KMS-11 (cell line): ENCODE results near the gene PRKAR2A.
"Not testable (repeated sequence)": the region's sequence is repeated elsewhere in the genome, so short reads cannot be mapped to it uniquely, and the experiment has no call there.

Experiments
- H2AFZ ChIP-seq: fragments of 200-600 bp; sonication (generic); 2 replicates; pipeline ENCODE4 v1.6.1; 2016; ENCODE audit warnings: antibody characterized with exemption, mixed run types, low read depth
- H3K27ac ChIP-seq: fragments of 200-600 bp; sonication (generic); 2 replicates; pipeline ENCODE4 v1.6.1; 2016; ENCODE audit warnings: mild to moderate bottlenecking, mixed run types
- H3K27me3 ChIP-seq: fragments of 200-600 bp; sonication (generic); 2 replicates; pipeline ENCODE4 v1.6.1; 2017; ENCODE audit warnings: mild to moderate bottlenecking, low read depth, mixed run types, moderate library complexity; ENCODE audit not compliant: insufficient read depth
- H3K36me3 ChIP-seq: fragments of 200-600 bp; sonication (generic); 2 replicates; pipeline ENCODE4 v1.6.1; 2017; ENCODE audit warnings: mild to moderate bottlenecking, mixed run types; ENCODE audit not compliant: insufficient read depth
- H3K4me1 ChIP-seq: fragments of 200-600 bp; sonication (generic); 2 replicates; pipeline ENCODE4 v1.6.1; 2016; ENCODE audit warnings: mild to moderate bottlenecking, low read depth, mixed run types; ENCODE audit not compliant: poor library complexity, severe bottlenecking
- H3K4me2 ChIP-seq: fragments of 200-600 bp; sonication (generic); 2 replicates; pipeline ENCODE4 v1.7.0; 2016; ENCODE audit warnings: mild to moderate bottlenecking, mixed run types
- H3K4me3 ChIP-seq: fragments of 200-600 bp; sonication (generic); IDR thresholded peaks from 2 replicates; pipeline ENCODE4 v1.6.1; 2017; ENCODE audit warnings: low read depth, low read length, mixed read lengths; ENCODE audit not compliant: insufficient read depth
- H3K79me2 ChIP-seq: fragments of 200-600 bp; sonication (generic); 2 replicates; pipeline ENCODE4 v1.6.1; 2016; ENCODE audit warnings: low read depth, mixed run types; ENCODE audit not compliant: insufficient read depth
- H3K9ac ChIP-seq: fragments of 200-600 bp; sonication (generic); 2 replicates; pipeline ENCODE4 v1.6.1; 2016; ENCODE audit warnings: mild to moderate bottlenecking, mixed run types
- H4K20me1 ChIP-seq: fragments of 200-600 bp; sonication (generic); 2 replicates; pipeline ENCODE4 v1.6.1; 2016; ENCODE audit warnings: mild to moderate bottlenecking, mixed run types; ENCODE audit not compliant: insufficient read depth
- TF ChIP-seq, protein P1 (sequence below): fragments of 200-600 bp; sonication (generic); conservative IDR thresholded peaks from 2 replicates; pipeline ENCODE4 v1.6.1; 2017; ENCODE audit warnings: low read depth, mild to moderate bottlenecking, antibody characterized with exemption, low read length, moderate library complexity, mixed read lengths

Gene PRKAR2A

DNA sequence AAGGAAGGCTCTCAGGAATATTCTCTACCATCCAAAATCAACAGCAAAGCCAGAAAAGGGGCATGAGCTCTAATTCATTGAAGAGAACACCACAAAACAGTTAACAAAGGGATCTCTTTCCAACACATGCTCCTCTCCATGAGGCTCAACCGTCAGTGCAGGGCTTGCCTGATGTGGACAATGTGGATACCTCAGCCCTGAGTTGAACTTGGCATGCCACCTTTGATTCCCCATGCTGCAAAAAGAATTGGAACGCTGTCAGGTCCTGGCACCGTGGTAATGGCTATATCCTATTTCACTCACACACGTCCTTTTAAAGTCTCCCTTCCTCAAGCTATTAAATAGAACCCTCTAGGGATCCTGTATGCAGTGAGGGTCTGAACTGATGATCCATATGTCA is 100.0 kb downstream of the PRKAR2A start:
- H3K4me3 ChIP-seq, result no peak overlapping the region
- TF ChIP-seq, protein P1, sequence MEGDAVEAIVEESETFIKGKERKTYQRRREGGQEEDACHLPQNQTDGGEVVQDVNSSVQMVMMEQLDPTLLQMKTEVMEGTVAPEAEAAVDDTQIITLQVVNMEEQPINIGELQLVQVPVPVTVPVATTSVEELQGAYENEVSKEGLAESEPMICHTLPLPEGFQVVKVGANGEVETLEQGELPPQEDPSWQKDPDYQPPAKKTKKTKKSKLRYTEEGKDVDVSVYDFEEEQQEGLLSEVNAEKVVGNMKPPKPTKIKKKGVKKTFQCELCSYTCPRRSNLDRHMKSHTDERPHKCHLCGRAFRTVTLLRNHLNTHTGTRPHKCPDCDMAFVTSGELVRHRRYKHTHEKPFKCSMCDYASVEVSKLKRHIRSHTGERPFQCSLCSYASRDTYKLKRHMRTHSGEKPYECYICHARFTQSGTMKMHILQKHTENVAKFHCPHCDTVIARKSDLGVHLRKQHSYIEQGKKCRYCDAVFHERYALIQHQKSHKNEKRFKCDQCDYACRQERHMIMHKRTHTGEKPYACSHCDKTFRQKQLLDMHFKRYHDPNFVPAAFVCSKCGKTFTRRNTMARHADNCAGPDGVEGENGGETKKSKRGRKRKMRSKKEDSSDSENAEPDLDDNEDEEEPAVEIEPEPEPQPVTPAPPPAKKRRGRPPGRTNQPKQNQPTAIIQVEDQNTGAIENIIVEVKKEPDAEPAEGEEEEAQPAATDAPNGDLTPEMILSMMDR, result no peak

DNA sequence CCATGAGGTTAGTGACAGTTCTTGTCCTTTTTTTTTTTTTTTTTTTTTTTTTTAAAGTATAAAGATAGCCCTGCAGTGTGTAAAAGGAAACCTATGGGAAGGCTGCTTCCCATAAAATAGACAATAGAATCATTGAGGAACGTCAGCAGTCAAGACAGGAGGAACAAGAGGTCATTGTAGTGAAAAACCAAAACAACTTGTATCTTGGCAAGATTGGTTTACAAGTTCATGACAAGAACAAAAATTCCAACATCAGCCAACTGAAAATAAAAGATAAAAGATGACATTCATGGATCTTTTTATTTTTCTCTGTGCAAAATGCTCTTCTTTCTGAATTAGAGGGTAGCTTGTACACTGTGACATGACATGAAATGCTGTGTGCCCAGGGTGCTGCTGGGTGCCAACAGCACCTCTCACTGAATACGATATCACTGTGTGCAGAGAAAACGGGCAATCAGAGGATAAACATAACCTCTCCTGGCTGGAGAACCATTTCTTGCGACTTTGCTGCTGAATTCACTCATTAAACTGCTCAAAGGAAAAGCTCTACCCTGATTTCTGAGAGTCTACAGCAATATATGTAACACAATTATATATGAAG is 100.6 kb downstream of the PRKAR2A start:
- Histone ChIP-seq H2AFZ (no peak overlapping the region), H3K4me2 (no peak overlapping the region), H4K20me1 (no peaks in the 10 kb centered on the region), H3K79me2 (no peaks in the 10 kb centered on the region), H3K4me1 (peaks cover 25% of the 10 kb centered on the region), H3K36me3 (no peaks in the 10 kb centered on the region), H3K27ac (no peak overlapping the region), H3K27me3 (no peaks in the 10 kb centered on the region), H3K4me3 (no peak overlapping the region), H3K9ac (no peak overlapping the region)
- TF ChIP-seq, protein P1, result no peak

More for the DNA sequence above, 100.0 kb downstream of the PRKAR2A start:
- Histone ChIP-seq H3K27ac (no peak overlapping the region), H4K20me1 (no peaks in the 10 kb centered on the region), H2AFZ (no peak overlapping the region), H3K27me3 (no peaks in the 10 kb centered on the region), H3K9ac (no peak overlapping the region), H3K4me2 (no peak overlapping the region), H3K79me2 (no peaks in the 10 kb centered on the region), H3K36me3 (no peaks in the 10 kb centered on the region), H3K4me1 (peaks cover 30% of the 10 kb centered on the region)

DNA sequence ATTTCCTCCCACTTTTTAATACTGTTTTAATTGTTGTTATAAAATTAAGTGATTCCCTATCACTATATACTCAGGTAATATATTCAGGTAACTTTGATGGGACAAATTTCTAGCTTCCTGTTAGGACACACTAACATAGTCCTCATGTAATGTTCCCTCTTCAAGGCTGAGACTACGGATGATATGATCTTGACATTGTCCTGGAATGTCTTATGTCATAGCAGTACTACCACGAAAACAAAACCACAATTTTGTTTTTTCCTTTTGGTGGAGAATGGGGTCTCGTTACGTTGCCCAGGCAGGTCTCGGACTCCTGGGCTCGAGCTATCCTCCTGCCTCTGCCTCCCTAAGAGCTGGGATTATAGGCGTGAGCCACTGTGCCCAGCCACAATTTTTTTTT is 103.9 kb downstream of the PRKAR2A start:
- Histone ChIP-seq H4K20me1 (no peaks in the 10 kb centered on the region), H3K9ac (no peak overlapping the region), H2AFZ (no peak overlapping the region), H3K4me3 (no peak overlapping the region), H3K4me2 (no peak overlapping the region), H3K27me3 (no peaks in the 10 kb centered on the region), H3K79me2 (no peaks in the 10 kb centered on the region), H3K4me1 (no peaks in the 10 kb centered on the region), H3K27ac (no peak overlapping the region), H3K36me3 (no peaks in the 10 kb centered on the region)
- TF ChIP-seq, protein P1, result no peak

DNA sequence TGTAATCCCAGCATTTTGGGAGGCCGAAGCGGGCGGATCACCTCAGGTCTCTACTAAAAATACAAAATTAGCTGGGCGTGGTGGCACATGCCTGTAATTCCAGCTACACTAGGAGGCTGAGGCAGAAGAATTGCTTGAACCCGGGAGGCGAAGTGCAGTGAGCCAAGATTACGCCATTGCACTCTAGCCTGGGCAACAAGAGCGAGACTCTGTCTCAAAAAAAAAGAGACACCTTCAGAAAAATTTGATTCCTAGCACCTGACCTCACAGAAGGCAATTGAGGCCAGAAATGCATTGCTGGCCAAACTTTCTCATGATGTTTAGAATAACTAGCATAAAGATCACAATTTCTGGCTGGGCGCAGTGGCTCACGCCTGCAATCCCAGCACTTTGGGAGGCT is 106.4 kb downstream of the PRKAR2A start:
- not testable (repeated sequence) for H3K79me2 ChIP-seq, H2AFZ ChIP-seq, H3K36me3 ChIP-seq, H3K9ac ChIP-seq, H3K4me2 ChIP-seq, H3K4me3 ChIP-seq, H3K4me1 ChIP-seq, H3K27me3 ChIP-seq, H3K27ac ChIP-seq, H4K20me1 ChIP-seq

DNA sequence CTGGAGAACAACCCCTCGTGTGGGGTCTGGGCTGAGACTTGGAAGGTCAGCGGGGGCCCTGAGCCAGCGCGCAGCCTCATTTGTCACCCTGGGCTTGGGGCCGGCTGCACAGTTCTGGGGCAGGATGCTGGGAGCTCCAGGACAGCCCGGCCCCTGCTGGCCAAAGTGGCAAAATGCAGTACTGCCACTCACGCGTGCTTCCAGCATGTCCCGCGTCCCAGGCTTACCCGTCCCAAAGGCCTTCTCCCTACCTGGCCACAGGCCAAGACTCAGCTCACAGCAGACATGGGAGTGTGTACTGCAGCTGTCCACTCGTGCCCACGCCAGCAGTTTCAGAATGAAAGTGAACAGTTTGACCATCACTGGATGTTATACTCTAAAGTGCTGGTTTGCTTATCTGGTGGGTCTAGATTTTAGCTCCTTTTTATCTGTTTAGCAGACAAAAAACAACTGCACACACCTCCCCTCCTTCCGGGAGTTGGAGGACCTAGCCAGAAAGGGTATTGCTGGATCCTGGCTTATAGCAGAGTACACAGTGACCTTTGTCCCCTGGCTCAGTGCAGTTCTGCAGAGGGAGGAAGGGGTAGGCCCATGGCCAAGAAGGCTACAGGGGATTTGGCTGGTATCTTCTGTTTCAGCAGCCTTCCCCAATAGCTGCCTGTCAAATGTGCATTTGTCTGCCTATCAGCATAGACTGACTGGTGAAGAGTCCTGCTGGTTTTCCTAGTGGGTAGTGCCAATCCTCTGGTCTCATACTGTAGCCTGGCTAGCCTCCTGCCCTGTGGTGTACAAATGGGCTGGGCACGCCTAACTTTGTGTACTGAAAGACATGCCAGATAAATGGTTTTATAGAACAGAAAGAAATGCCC is 107.5 kb downstream of the PRKAR2A start:
- H3K4me3 ChIP-seq, result no peak overlapping the region

More for the DNA sequence above, 107.5 kb downstream of the PRKAR2A start:
- Histone ChIP-seq H4K20me1 (no peaks in the 10 kb centered on the region), H3K9ac (no peak overlapping the region), H3K4me1 (no peaks in the 10 kb centered on the region), H3K27ac (no peak overlapping the region), H3K36me3 (no peaks in the 10 kb centered on the region), H2AFZ (no peak overlapping the region), H3K4me2 (no peak overlapping the region), H3K27me3 (no peaks in the 10 kb centered on the region), H3K79me2 (no peaks in the 10 kb centered on the region)
- TF ChIP-seq, protein P1, result peak; percentile 30; the same call in 1 of the 2 replicates
